Subcutaneous abdominal adipose tissue (tissue), 5 donors: ENCODE measurements around the gene SLC51A.

Experiments used
- H3K27ac ChIP-seq: one replicate; pipeline ENCODE4 v1.7.0; 2013; ENCODE audit warnings: low read depth, mild to moderate bottlenecking, inconsistent platforms, low read length, moderate library complexity
- H3K27me3 ChIP-seq, 5 donors: one replicate each; pipeline ENCODE4 v1.7.0; 2013; ENCODE audit warnings: low read length in 5 of 5, inconsistent platforms in 1 of 5; ENCODE audit not compliant: control insufficient read depth in 5 of 5, insufficient read depth in 4 of 5
- H3K36me3 ChIP-seq, 5 donors: one replicate each; pipeline ENCODE4 v1.7.0; 2013; ENCODE audit warnings: low read length in 5 of 5; ENCODE audit not compliant: control insufficient read depth in 5 of 5, insufficient read depth in 5 of 5
- H3K4me1 ChIP-seq, 5 donors: one replicate each; pipeline ENCODE4 v1.7.0; 2013; ENCODE audit warnings: low read length in 5 of 5, mild to moderate bottlenecking in 3 of 5, moderate library complexity in 1 of 5; ENCODE audit not compliant: control insufficient read depth in 5 of 5, insufficient read depth in 5 of 5
- H3K4me3 ChIP-seq, 5 donors: one replicate each; pipeline ENCODE4 v1.7.0; 2013; ENCODE audit warnings: low read length in 5 of 5, low read depth in 1 of 5
- H3K9ac ChIP-seq, 5 donors: one replicate each; pipeline ENCODE4 v1.7.0; 2013; ENCODE audit warnings: low read length in 5 of 5, mild to moderate bottlenecking in 4 of 5, moderate library complexity in 3 of 5
- H3K9me3 ChIP-seq, 5 donors: one replicate each; pipeline ENCODE4 v1.7.0; 2013; ENCODE audit warnings: low read length in 5 of 5; ENCODE audit not compliant: control insufficient read depth in 5 of 5
- donor health status: healthy.
- donor health status: healthy.
- donor health status: healthy.
- donor health status: healthy.
- donor health status: healthy.

The SLC51A gene

GRCh38 chr3:196192524-196193051 lies 23.7 kb upstream of the SLC51A start:
- no peak overlapping the region for H3K9ac ChIP-seq

DNA sequence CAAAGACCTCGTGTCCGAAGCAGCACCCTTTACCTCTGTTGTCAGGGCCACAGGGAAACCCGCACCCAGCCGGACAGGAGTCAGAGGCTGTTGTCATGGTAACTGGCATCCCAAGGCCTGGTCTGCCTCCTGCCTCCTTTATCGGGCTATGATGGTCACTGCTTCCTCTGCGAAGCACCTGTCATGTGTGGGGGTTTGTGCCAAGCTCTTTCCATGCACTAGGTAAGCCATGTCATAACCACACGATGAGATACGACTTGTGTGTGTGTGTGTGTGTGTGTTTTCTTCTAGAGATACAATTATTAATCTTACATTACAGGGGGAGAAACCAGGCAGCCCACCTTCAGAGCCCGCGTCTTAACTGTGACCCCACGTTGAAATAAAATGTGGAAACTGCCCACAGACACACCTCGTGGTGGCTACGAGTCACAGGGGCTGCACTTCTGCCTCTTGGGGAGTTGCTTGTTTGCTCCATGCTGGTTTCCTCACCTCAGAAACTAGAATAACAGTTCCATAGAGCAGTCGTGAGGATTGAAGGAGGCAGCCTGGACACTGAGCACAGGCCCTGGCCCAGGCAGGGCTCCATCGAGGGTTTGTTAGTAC lies 23.1 kb upstream of the SLC51A start:
- no peak overlapping the region for H3K9ac ChIP-seq
- H3K4me3 ChIP-seq = no peak overlapping the region
- peaks cover 0 to 25% (median 4%) of the 10 kb centered on the region in 5 donors for H3K4me1 ChIP-seq

More at GRCh38 chr3:196192524-196193051, 23.7 kb upstream of the SLC51A start:
- Histone ChIP-seq H3K27me3 (no peaks in the 10 kb centered on the region), H3K36me3 (no peaks in the 10 kb centered on the region), H3K9me3 (no peaks in the 10 kb centered on the region), H3K27ac (no peak overlapping the region), H3K4me3 (no peak overlapping the region), H3K4me1 (peaks cover 0 to 25% (median 4%) of the 10 kb centered on the region in 5 donors)

DNA sequence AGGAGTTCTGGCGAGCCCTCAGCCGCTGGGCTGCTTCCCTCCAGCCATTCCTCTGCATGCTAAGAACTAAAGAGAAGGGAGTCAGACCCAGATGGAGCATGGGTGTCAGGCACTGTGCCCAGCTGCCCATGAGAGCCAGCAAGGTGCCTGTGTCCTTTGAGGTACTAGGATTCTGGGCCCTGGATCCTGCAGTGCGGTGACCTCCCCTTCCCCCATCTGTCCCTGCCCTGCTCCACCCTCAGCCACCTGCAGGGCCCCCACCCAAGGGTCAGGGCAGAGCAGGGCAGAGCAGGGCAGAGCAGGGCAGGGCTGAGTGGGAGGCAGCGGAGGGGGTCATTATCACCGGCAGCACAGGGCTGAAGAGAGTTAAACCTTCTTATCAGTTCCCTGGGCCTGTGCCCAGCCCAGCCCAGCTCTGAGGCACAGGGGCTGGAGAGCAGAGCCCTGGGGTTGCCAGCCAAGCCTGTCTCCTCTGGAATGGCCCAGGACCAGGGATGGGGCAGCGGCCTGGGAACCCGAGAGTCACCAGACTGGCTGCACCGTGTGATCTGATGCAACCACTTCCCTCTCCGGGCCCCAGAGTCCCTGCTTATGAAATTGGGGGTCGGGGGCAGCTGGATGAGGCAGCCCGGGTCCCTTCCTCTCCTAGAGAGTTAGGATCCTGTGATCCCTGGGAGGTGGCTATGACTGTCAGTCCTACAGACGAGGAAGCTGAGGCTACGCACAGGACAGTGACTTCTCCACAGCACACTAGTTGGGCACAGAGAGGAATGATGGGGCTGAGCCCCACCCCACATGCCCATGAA lies 22.4 kb upstream of the SLC51A start:
- Histone ChIP-seq H3K9ac (no peak overlapping the region), H3K9me3 (no peaks in the 10 kb centered on the region), H3K27ac (no peak overlapping the region), H3K27me3 (no peaks in the 10 kb centered on the region), H3K4me3 (no peak overlapping the region), H3K36me3 (no peaks in the 10 kb centered on the region), H3K4me1 (peaks cover 0 to 30% (median 10%) of the 10 kb centered on the region in 5 donors)

More for the DNA sequence above, 23.1 kb upstream of the SLC51A start:
- no peaks in the 10 kb centered on the region for H3K9me3 ChIP-seq
- H3K27me3 ChIP-seq = no peaks in the 10 kb centered on the region
- H3K27ac ChIP-seq = no peak overlapping the region
- H3K36me3 ChIP-seq = no peaks in the 10 kb centered on the region

GRCh38 chr3:196194542-196194915 lies 21.8 kb upstream of the SLC51A start:
- Histone ChIP-seq H3K4me3 (no peak overlapping the region), H3K27ac (no peak overlapping the region), H3K36me3 (no peaks in the 10 kb centered on the region), H3K9me3 (no peaks in the 10 kb centered on the region), H3K27me3 (no peaks in the 10 kb centered on the region), H3K4me1 (peaks cover 0 to 32% (median 13%) of the 10 kb centered on the region in 5 donors), H3K9ac (peak overlapping the region in 1 of 5 donors; percentile 11)

- no peaks in the 10 kb centered on the region for H3K9me3 ChIP-seq
- H3K9ac ChIP-seq = no peak overlapping the region
- no peak overlapping the region for H3K27ac ChIP-seq
- no peaks in the 10 kb centered on the region for H3K36me3 ChIP-seq
- peaks cover 0 to 32% (median 13%) of the 10 kb centered on the region in 5 donors for H3K4me1 ChIP-seq
- no peaks in the 10 kb centered on the region for H3K27me3 ChIP-seq
- no peak overlapping the region for H3K4me3 ChIP-seq
Measured at GRCh38 chr3:196195664-196196265, 20.6 kb upstream of the SLC51A start.

DNA sequence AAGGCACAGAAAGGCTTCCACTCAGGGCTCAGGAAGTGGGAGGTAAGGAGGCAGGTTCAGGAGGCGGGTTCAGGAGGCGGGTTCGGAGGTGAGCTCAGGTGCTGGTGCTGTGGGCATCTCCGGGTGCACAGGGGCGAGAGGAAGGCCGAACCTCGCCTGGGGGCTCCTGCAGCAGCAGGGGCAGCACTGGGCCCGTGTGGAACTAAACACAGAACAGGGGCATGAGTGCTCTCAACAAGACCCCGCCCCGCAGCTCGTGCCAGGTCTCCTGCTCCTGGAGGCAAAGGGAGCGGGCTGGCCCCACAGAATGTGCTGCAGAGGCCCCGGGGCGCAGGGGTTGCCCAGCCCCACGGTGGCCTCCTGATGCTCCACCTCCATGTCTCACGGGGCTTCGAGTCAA lies 18.8 kb upstream of the SLC51A start:
- Histone ChIP-seq H3K27me3 (no peaks in the 10 kb centered on the region), H3K9me3 (no peaks in the 10 kb centered on the region), H3K4me1 (peaks cover 0 to 27% (median 12%) of the 10 kb centered on the region in 5 donors), H3K9ac (no peak overlapping the region), H3K4me3 (no peak overlapping the region), H3K27ac (no peak overlapping the region), H3K36me3 (no peaks in the 10 kb centered on the region)

DNA sequence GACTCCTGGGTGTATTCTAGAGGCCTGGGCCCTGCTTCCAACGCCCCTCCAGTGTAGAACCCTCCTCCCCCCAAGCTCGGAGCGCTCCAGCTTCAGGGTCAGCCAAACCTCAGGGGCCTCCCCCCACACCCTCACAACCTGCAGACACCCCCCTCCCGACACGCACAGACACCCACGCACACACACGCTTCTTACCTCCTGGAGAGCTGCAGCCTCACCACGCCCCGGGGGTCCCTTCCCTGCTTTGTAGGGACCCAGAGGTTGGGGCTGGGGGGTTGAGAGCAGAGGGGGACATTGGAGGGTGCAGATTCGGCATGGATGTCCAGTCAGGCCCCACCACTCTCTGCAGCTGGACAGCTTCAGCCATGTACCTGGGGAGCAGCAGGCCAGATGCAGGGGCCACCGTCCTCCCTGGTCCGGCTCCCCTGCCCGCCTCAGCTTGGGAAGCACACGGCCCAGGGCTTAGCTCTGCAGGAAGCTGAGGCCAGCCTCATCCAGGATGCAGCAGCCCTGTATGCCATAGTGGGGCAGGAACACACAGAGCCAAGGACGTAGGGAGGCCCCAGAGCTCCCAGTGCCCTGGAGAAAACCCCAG lies 18.2 kb upstream of the SLC51A start:
- Histone ChIP-seq H3K4me1 (peaks cover 0 to 28% (median 16%) of the 10 kb centered on the region in 5 donors), H3K9me3 (no peaks in the 10 kb centered on the region), H3K36me3 (no peaks in the 10 kb centered on the region)

GRCh38 chr3:196198771-196199753 lies 17.3 kb upstream of the SLC51A start:
- H3K27ac ChIP-seq = no peak overlapping the region
- H3K4me1 ChIP-seq = peaks cover 0 to 27% (median 21%) of the 10 kb centered on the region in 5 donors
- H3K9ac ChIP-seq = no peak overlapping the region
- peaks cover 0 to 6% (median 0%) of the 10 kb centered on the region in 5 donors for H3K27me3 ChIP-seq
- no peaks in the 10 kb centered on the region for H3K9me3 ChIP-seq
- no peak overlapping the region for H3K4me3 ChIP-seq
- no peaks in the 10 kb centered on the region for H3K36me3 ChIP-seq

More for the DNA sequence above, 18.2 kb upstream of the SLC51A start:
- H3K4me3 ChIP-seq = no peak overlapping the region
- peaks cover 0 to under 1% (median 0%) of the 10 kb centered on the region in 5 donors for H3K27me3 ChIP-seq
- H3K27ac ChIP-seq = no peak overlapping the region
- no peak overlapping the region for H3K9ac ChIP-seq

DNA sequence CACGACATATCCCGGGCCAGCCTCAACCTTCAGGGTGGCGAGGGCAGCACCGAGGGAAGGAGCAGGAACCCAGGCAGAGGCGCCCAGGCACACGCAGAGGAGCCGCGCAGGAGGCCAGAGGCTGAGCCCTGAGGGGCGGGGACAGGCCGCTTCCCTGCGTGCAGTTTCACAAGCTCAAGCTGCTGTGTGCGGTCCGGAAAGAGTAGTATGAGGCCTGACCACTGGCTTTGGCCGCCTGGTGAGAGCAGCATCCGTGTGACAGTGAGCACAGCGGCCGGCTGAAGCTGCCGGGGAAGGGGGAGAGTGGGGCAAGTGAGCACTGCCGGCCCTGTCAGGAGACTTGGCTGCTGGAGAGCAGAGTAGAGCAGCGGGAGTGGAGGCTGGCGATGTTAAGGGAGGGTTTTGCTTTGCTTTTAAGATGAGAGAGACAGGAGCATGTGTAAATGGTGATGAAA lies 13.8 kb upstream of the SLC51A start:
- Histone ChIP-seq H3K27ac (no peak overlapping the region), H3K4me3 (peak overlapping the region in 4 of 5 donors; percentile 13 to 43 (median 22)), H3K9ac (peak overlapping the region in 2 of 5 donors; percentile 19 to 48)

More for the DNA sequence above, 13.8 kb upstream of the SLC51A start:
- Histone ChIP-seq H3K4me1 (peaks cover 0 to 25% (median 21%) of the 10 kb centered on the region in 5 donors), H3K27me3 (peaks cover 0 to 6% (median 0%) of the 10 kb centered on the region in 5 donors), H3K36me3 (no peaks in the 10 kb centered on the region), H3K9me3 (peaks cover 0 to 4% (median 0%) of the 10 kb centered on the region in 5 donors)
